MCF 10A (cell line): Measurements from ENCODE around the gene DPP6. TPM values are rescaled to one million over a fixed set of nuclear protein-coding genes. Genes with fewer than 3 reads are reported as not detected.

Experiments
- BruUV-seq: library from RNA; stranded (reverse); fragments of 400-500 nt; replicated peaks from 2 replicates; lab custom pipeline; 2021; lab: Mats Ljungman, UMichigan
- CTCF ChIA-PET: fragments of 300-600 bp; sonication (Branson Sonifier 250); formaldehyde crosslinking; extraction: SDS; loops from one replicate; lab custom pipeline; 2021; ENCODE audit warnings: antibody characterized with exemption, inconsistent platforms; lab: Yijun Ruan, JAX
- POLR2A ChIA-PET: fragments of 300-600, 350-650 bp; sonication (Branson Sonifier 250); formaldehyde crosslinking; extraction: SDS; loops from one replicate; lab custom pipeline; 2020; ENCODE audit warnings: antibody characterized with exemption, inconsistent platforms; lab: Yijun Ruan, JAX
- DNase-seq: peaks from one replicate; pipeline ENCODE4 v3.0.0-alpha.2; 2018; ENCODE audit not compliant: unreplicated experiment
- H3K27ac Mint-ChIP-seq: one replicate; pipeline ENCODE4 v1.8.0; 2022; ENCODE audit warnings: mild to moderate bottlenecking, low read depth, mixed read lengths; ENCODE audit not compliant: unreplicated experiment
- H3K27me3 Mint-ChIP-seq: one replicate; pipeline ENCODE4 v1.8.0; 2022; ENCODE audit warnings: mixed read lengths; ENCODE audit not compliant: insufficient read depth, unreplicated experiment
- H3K36me3 Mint-ChIP-seq: one replicate; pipeline ENCODE4 v1.8.0; 2022; ENCODE audit warnings: mild to moderate bottlenecking, moderate library complexity, mixed read lengths; ENCODE audit not compliant: insufficient read depth, unreplicated experiment
- H3K4me1 Mint-ChIP-seq: one replicate; pipeline ENCODE4 v1.8.0; 2022; ENCODE audit warnings: mixed read lengths; ENCODE audit not compliant: insufficient read depth, unreplicated experiment
- H3K4me3 Mint-ChIP-seq: one replicate; pipeline ENCODE4 v1.8.0; 2022; ENCODE audit warnings: mild to moderate bottlenecking, moderate library complexity, mixed read lengths; ENCODE audit not compliant: unreplicated experiment
- H3K9me3 Mint-ChIP-seq: one replicate; pipeline ENCODE4 v1.8.0; 2022; ENCODE audit warnings: mixed read lengths; ENCODE audit not compliant: unreplicated experiment
- CTCF ChIP-seq: fragments of 200-600 bp; IDR thresholded peaks from one replicate; pipeline ENCODE4 v1.8.0; 2022; ENCODE audit warnings: antibody characterized with exemption, mild to moderate bottlenecking; ENCODE audit not compliant: unreplicated experiment
- intact Hi-C: fragments of 100-400 bp; cut with micrococcal nuclease; formaldehyde crosslinking; loops from 2 replicates; pipeline ENCODE4 v1.14.1; 2022
- total RNA-seq: library from RNA; stranded (reverse); gene quantifications from 2 replicates; pipeline ENCODE4 v1.2.3, GENCODE V29; 2022

Gene DPP6
- total RNA-seq, 1 experiment from 2014 or later: not detected

DNA sequence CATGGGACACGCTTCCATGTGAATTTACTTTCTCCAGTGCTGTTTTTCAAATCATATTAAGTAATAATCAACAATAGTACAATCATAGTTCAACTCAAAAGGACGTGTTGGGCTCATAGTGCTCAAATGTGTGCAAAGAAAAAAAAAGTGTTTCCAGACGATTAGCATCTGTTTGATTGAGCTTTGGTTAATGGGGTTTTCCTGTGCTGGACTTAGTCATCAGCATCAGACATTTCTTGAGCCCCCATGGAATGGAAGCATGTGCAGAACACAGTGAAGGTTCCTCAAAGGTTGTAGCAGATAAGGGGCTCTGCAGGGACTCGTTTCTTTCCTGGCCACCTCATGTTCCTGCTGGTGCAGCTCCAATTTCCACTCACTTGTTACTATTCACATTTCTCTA is 716.8 kb downstream of the DPP6 start:
- H3K4me3 Mint-ChIP-seq: no peak overlapping the region
- no peak overlapping the region for H3K27ac Mint-ChIP-seq
- BruUV-seq: no TSS peak
- H3K9me3 Mint-ChIP-seq: peaks cover 26% of the 10 kb centered on the region
- TF ChIP-seq CTCF: no peak
- H3K4me1 Mint-ChIP-seq: no peaks in the 10 kb centered on the region
- intact Hi-C loops: no loop called here
- POLR2A ChIA-PET: interaction anchor here (1.6 kb wide), 1 partner anchor 35 kb away, joined by 8 read pairs; no protein-coding TSS in a partner anchor
- no peaks in the 10 kb centered on the region for H3K36me3 Mint-ChIP-seq
- CTCF ChIA-PET: interaction anchor here (0.5 to 2.3 kb wide), 9 partner anchors 8 to 942 kb away, joined by 3 to 11 read pairs (median 4); no protein-coding TSS in a partner anchor
- no peaks in the 10 kb centered on the region for H3K27me3 Mint-ChIP-seq
- no peak for DNase-seq

GRCh38 chr7:154769527-154769926 is 717.3 kb downstream of the DPP6 start:
- no peaks in the 10 kb centered on the region for H3K27me3 Mint-ChIP-seq
- H3K36me3 Mint-ChIP-seq: peaks cover 2% of the 10 kb centered on the region
- no peaks in the 10 kb centered on the region for H3K4me1 Mint-ChIP-seq
- no TSS peak for BruUV-seq
- intact Hi-C loops: no loop called here
- TF ChIP-seq CTCF: no peak
- H3K9me3 Mint-ChIP-seq: peaks cover 23% of the 10 kb centered on the region
- ChIA-PET CTCF (interaction anchor here (0.5 to 2.3 kb wide), 5 partner anchors 7 to 33 kb away, joined by 3 to 11 read pairs (median 4); no protein-coding TSS in a partner anchor), POLR2A (interaction anchor here (1.6 kb wide), 1 partner anchor 35 kb away, joined by 8 read pairs; no protein-coding TSS in a partner anchor)
- H3K27ac Mint-ChIP-seq: no peak overlapping the region
- no peak for DNase-seq
- no peak overlapping the region for H3K4me3 Mint-ChIP-seq

DNA sequence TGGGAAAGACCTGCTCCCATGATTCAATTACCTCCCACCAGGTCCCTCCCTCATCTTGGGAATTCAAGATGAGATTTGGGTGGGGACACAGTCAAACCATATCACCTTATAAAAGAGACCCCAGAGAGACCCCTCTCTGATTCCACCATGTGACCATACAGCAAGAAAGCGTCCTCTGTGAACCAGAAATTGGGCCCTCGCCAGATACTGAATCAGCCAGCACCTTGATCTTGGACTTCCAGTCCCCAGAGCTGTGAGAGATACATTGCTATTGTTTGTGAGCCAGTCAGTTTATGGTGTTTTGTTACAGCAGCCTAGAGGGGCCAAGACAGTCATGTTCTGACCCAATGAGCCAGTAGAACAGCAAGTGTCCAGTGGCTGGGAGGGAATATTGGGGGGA is 718.2 kb downstream of the DPP6 start:
- BruUV-seq: no TSS peak
- no peaks in the 10 kb centered on the region for H3K4me1 Mint-ChIP-seq
- no peak for DNase-seq
- intact Hi-C loops: no loop called here
- ChIA-PET CTCF (no interaction called here), POLR2A (interaction anchor here (0.7 to 1.1 kb wide), 2 partner anchors 34 to 267 kb away, joined by 3 read pairs; no protein-coding TSS in a partner anchor)
- H3K4me3 Mint-ChIP-seq: no peak overlapping the region
- TF ChIP-seq CTCF: no peak
- H3K27me3 Mint-ChIP-seq: no peaks in the 10 kb centered on the region
- H3K36me3 Mint-ChIP-seq: peaks cover 4% of the 10 kb centered on the region
- no peak overlapping the region for H3K27ac Mint-ChIP-seq
- H3K9me3 Mint-ChIP-seq: peaks cover 23% of the 10 kb centered on the region

DNA sequence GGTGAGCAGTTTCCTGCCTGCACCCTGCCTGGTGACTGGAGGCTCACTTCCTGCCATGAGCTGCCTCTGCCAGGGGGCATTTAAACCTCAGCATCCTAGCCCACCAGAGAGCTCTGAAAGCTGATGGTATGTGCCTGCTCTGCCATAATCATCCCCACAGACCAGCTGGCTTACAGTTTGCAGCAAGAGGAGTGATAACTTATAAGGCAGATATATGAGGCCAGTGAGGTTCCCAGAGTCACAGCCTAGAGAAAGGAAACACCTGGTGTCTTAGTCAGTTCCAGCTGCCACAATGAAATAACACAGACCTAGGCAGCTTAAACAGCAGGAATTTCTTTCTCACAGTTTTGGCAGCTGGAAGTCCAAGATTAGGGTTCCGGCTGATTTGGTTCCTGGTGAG is 718.8 kb downstream of the DPP6 start:
- no TSS peak for BruUV-seq
- H3K27me3 Mint-ChIP-seq: no peaks in the 10 kb centered on the region
- CTCF ChIA-PET: no interaction called here
- POLR2A ChIA-PET: interaction anchor here (0.7 to 1.1 kb wide), 2 partner anchors 33 to 267 kb away, joined by 3 read pairs; no protein-coding TSS in a partner anchor
- no peak overlapping the region for H3K4me3 Mint-ChIP-seq
- H3K36me3 Mint-ChIP-seq: peaks cover 4% of the 10 kb centered on the region
- intact Hi-C loops: no loop called here
- TF ChIP-seq CTCF: no peak
- H3K4me1 Mint-ChIP-seq: no peaks in the 10 kb centered on the region
- H3K27ac Mint-ChIP-seq: no peak overlapping the region
- DNase-seq: no peak
- peaks cover 23% of the 10 kb centered on the region for H3K9me3 Mint-ChIP-seq
